Uterus (tissue), 4 donors: ENCODE data around the gene NLGN1. TPM values are rescaled to one million over a fixed set of nuclear protein-coding genes. Genes with fewer than 3 reads are reported as not detected.

Experiments
- DNase-seq, 2 donors: peaks; one replicate each; pipeline ENCODE4 v3.0.0-alpha.2; 2019 to 2020
- H3K27ac ChIP-seq, 2 donors: fragments of 200-600 bp; sonication (generic); 1 replicate in 1 of 2; 2 replicates in 1 of 2; pipeline ENCODE4 v1.5.1; 2016 to 2018
- H3K27me3 ChIP-seq, 2 donors: fragments of 200-600 bp; sonication (generic); one replicate each; pipeline ENCODE4 v1.5.1; 2018 to 2019; ENCODE audit warnings: control low read depth in 1 of 2
- H3K36me3 ChIP-seq, 2 donors: fragments of 200-600 bp; sonication (generic); one replicate each; pipeline ENCODE4 v1.5.1; 2019; ENCODE audit warnings: control low read depth in 1 of 2
- H3K4me1 ChIP-seq, 2 donors: fragments of 200-600 bp; sonication (generic); one replicate each; pipeline ENCODE4 v1.5.1; 2018 to 2019; ENCODE audit warnings: control low read depth in 1 of 2
- H3K4me3 ChIP-seq, 2 donors: fragments of 200-600 bp; sonication (generic); 1 replicate in 1 of 2; 2 replicates in 1 of 2; pipeline ENCODE4 v1.5.1; 2018 to 2019; ENCODE audit warnings: mild to moderate bottlenecking in 1 of 2
- H3K9me3 ChIP-seq, 2 donors: fragments of 200-600 bp; sonication (generic); one replicate each; pipeline ENCODE4 v1.5.1; 2019; ENCODE audit warnings: control low read depth in 1 of 2
- CTCF ChIP-seq, 4 experiments: fragments of 200-600 bp in 2 of 4; fragments of 450-650 bp in 2 of 4; sonication (generic) in 2 of 4; IDR thresholded peaks; one replicate each; pipeline ENCODE4 v1.5.1; 2016 to 2019; ENCODE audit warnings: antibody characterized with exemption in 4 of 4, mild to moderate bottlenecking in 2 of 4, moderate library complexity in 1 of 4
- POLR2A ChIP-seq, 2 donors: fragments of 450-650 bp; IDR thresholded peaks; one replicate each; pipeline ENCODE4 v1.6.1; 2016; ENCODE audit warnings: antibody characterized with exemption in 2 of 2, mild to moderate bottlenecking in 1 of 2, moderate library complexity in 1 of 2
- intact Hi-C: fragments of 100-400 bp; cut with DNase I; formaldehyde crosslinking; loops from one replicate; pipeline ENCODE4 v1.15.1; 2023; ENCODE audit warnings: low total_unique reads
- total RNA-seq, 4 donors: library from RNA; depleted of rRNA in 3 of 4; stranded (reverse); fragments of >200 nt in 3 of 4; gene quantifications; one replicate each; pipeline versions ENCODE4 v1.1.0 to v1.2.4, GENCODE V29; 2014 to 2023
- donor health status: DM: yes; HTN: yes; CAD: no.

NLGN1 gene
- total RNA-seq, 4 donors from 2014 or later, result 3.6 to 44.8 (median 9.8) TPM

GRCh38 chr3:174216946-174217718 is 819.6 kb downstream of the NLGN1 start:
- intact Hi-C loops, result no loop called here
- H3K27me3 ChIP-seq, result no peaks in the 10 kb centered on the region
- H3K4me3 ChIP-seq, result no peak overlapping the region
- no peak for DNase-seq
- no peaks in the 10 kb centered on the region for H3K36me3 ChIP-seq
- H3K4me1 ChIP-seq, result no peaks in the 10 kb centered on the region
- no peak for TF ChIP-seq CTCF (IDR thresholded peaks at IDR 0.05)
- no peak for TF ChIP-seq POLR2A (IDR thresholded peaks at IDR 0.05)
- H3K27ac ChIP-seq, result no peak overlapping the region
- H3K9me3 ChIP-seq, result no peaks in the 10 kb centered on the region

- intact Hi-C loops, result no loop called here
- TF ChIP-seq POLR2A (IDR thresholded peaks at IDR 0.05) (no peak), CTCF (IDR thresholded peaks at IDR 0.05) (no peak)
- Histone ChIP-seq H3K4me1 (no peaks in the 10 kb centered on the region), H3K4me3 (no peak overlapping the region), H3K9me3 (no peaks in the 10 kb centered on the region), H3K27me3 (no peaks in the 10 kb centered on the region), H3K36me3 (no peaks in the 10 kb centered on the region), H3K27ac (no peak overlapping the region)
- no peak for DNase-seq
These were observed 820.5 kb downstream of the NLGN1 start for GRCh38 chr3:174218016-174218415.

- Histone ChIP-seq H3K27ac (no peak overlapping the region), H3K4me1 (no peaks in the 10 kb centered on the region), H3K4me3 (no peak overlapping the region), H3K9me3 (no peaks in the 10 kb centered on the region), H3K36me3 (no peaks in the 10 kb centered on the region), H3K27me3 (no peaks in the 10 kb centered on the region)
- intact Hi-C loops, result no loop called here
- TF ChIP-seq CTCF (IDR thresholded peaks at IDR 0.05) (no peak), POLR2A (IDR thresholded peaks at IDR 0.05) (no peak)
- no peak for DNase-seq
These were observed 822.2 kb downstream of the NLGN1 start for GRCh38 chr3:174219738-174220137.

GRCh38 chr3:174220775-174221554 is 823.4 kb downstream of the NLGN1 start:
- H3K9me3 ChIP-seq, result no peaks in the 10 kb centered on the region
- no peaks in the 10 kb centered on the region for H3K4me1 ChIP-seq
- no peak for DNase-seq
- no peak for TF ChIP-seq CTCF (IDR thresholded peaks at IDR 0.05)
- TF ChIP-seq POLR2A (IDR thresholded peaks at IDR 0.05), result no peak
- no peak overlapping the region for H3K27ac ChIP-seq
- intact Hi-C loops, result no loop called here
- no peaks in the 10 kb centered on the region for H3K27me3 ChIP-seq
- no peak overlapping the region for H3K4me3 ChIP-seq
- H3K36me3 ChIP-seq, result no peaks in the 10 kb centered on the region

GRCh38 chr3:174223042-174223441 is 825.5 kb downstream of the NLGN1 start:
- no peaks in the 10 kb centered on the region for H3K9me3 ChIP-seq
- no peak overlapping the region for H3K27ac ChIP-seq
- intact Hi-C loops, result no loop called here
- H3K36me3 ChIP-seq, result no peaks in the 10 kb centered on the region
- TF ChIP-seq CTCF (IDR thresholded peaks at IDR 0.05), result no peak
- TF ChIP-seq POLR2A (IDR thresholded peaks at IDR 0.05), result no peak
- no peak for DNase-seq
- no peaks in the 10 kb centered on the region for H3K4me1 ChIP-seq
- no peak overlapping the region for H3K4me3 ChIP-seq
- H3K27me3 ChIP-seq, result no peaks in the 10 kb centered on the region
